Heart left ventricle (tissue), 16 donors: Measurements from ENCODE around the gene SUGP2. TPM values are rescaled to one million over a fixed set of nuclear protein-coding genes. Genes with fewer than 3 reads are reported as not detected.
A peak's percentile ranks its signal among the peaks of the same experiment; 100 is the strongest.

Source experiments
- ATAC-seq, 4 donors: fragments of 200-7000 bp; cut with Tn5 transposase; one replicate each; pipeline ENCODE4 v1.9.1; 2020 to 2022; ENCODE audit warnings: moderate library complexity in 4 of 4, mild to moderate bottlenecking in 3 of 4, moderate number of reproducible peaks in 1 of 4
- DNase-seq, 5 donors: peaks; one replicate each; pipeline ENCODE4 v3.0.0-alpha.2; 2020
- H3K27ac ChIP-seq, 12 donors: fragments of 200-600 bp; sonication (generic) in 4 of 12; one replicate each; pipeline versions ENCODE4 v1.5.0 to v1.8.0; 2016 to 2022; ENCODE audit warnings: mild to moderate bottlenecking in 2 of 12
- H3K27me3 ChIP-seq, 9 donors: fragments of 200-600 bp; sonication (generic) in 2 of 9; one replicate each; pipeline versions ENCODE4 v1.5.1 to v1.8.0; 2016 to 2022; ENCODE audit warnings: mild to moderate bottlenecking in 3 of 9
- H3K36me3 ChIP-seq, 9 donors: fragments of 200-600 bp; sonication (generic) in 2 of 9; one replicate each; pipeline versions ENCODE4 v1.5.0 to v1.8.0; 2018 to 2022; ENCODE audit warnings: mild to moderate bottlenecking in 2 of 9
- H3K4me1 ChIP-seq, 12 donors: fragments of 200-600 bp; sonication (generic) in 4 of 12; one replicate each; pipeline versions ENCODE4 v1.5.0 to v1.8.0; 2016 to 2022; ENCODE audit warnings: mild to moderate bottlenecking in 3 of 12
- H3K4me3 ChIP-seq, 12 donors: fragments of 200-600 bp; sonication (generic) in 4 of 12; one replicate each; pipeline versions ENCODE4 v1.5.0 to v1.8.0; 2017 to 2022; ENCODE audit warnings: mild to moderate bottlenecking in 9 of 12, moderate library complexity in 4 of 12
- H3K9me3 ChIP-seq, 12 donors: fragments of 200-600 bp; sonication (generic) in 4 of 12; one replicate each; pipeline versions ENCODE4 v1.5.0 to v1.8.0; 2016 to 2022; ENCODE audit warnings: mild to moderate bottlenecking in 1 of 12
- POLR2A ChIP-seq, 2 donors: fragments of 450-650 bp; IDR thresholded peaks; one replicate each; pipeline ENCODE4 v1.6.1; 2017; ENCODE audit warnings: antibody characterized with exemption in 2 of 2, mild to moderate bottlenecking in 2 of 2, moderate library complexity in 2 of 2
- WGBS, 4 donors: extraction: QIAGEN DNeasy Blood & Tissue Kit in 2 of 4; methylation state at CpG; one replicate each; pipeline versions ENCODE4 v1.1.5 to v1.1.7; 2013 to 2018; 5-methylcytosine and 5-hydroxymethylcytosine counted together
- intact Hi-C, 10 donors: fragments of 100-400 bp; cut with DNase I; formaldehyde crosslinking; loops; one replicate each; pipeline versions ENCODE4 v1.11.1 to v1.14.2; 2022
- polyA plus RNA-seq, 2 donors: library from polyadenylated mRNA; stranded (reverse); fragments of 200-250 nt; gene quantifications; one replicate each; pipeline ENCODE4 v1.2.3, GENCODE V29; 2013
- total RNA-seq, 9 donors: library from RNA; depleted of rRNA in 2 of 9; stranded (reverse); fragments of >200 nt in 2 of 9; fragmentation: NEBNext Ultra II Directional in 3 of 9; extraction: Animal tissue kit (Norgen Biotek cat#: 25700) in 3 of 9; gene quantifications; one replicate each; pipeline versions ENCODE4 v1.1.0 to v1.2.4, GENCODE V29; 2016 to 2023
- TF ChIP-seq, protein P1 (sequence below), 12 donors: fragments of 200-600 bp; sonication (generic) in 4 of 12; IDR thresholded peaks; one replicate each; pipeline versions ENCODE4 v1.5.0 to v1.8.0; 2018 to 2022; ENCODE audit warnings: antibody characterized with exemption in 12 of 12, mild to moderate bottlenecking in 5 of 12
- donor health status: ischemic (EF 13 %, LVEDD 7.1; RV severe dilation, severe dysfunction).
- donor health status: healthy with polysubstance abuse.
- donor health status: DM: no; HTN: yes; CAD: no.
- donor health status: DM: no; HTN: no; CAD: no.
- donor health status: ischemic (EF 25% LVEDD 6.9; RV normal size, moderate dysfunction).
- donor health status: ischemic (EF 25% LVEDD 5.7; RV mildly dilated, moderate dysfunction).
- donor health status: healthy.
- donor health status: DM: yes; HTN: yes; CAD: no.
- donor health status: ischemic (EF 35%, LVEDD 5.7; RV mildly dilated, moderate dysfunction).
- donor health status: nonischemic (EF 11% LVEDD 7.7; RV severe dilation, severe dysfunction).
- donor health status: DM: yes; HTN: yes; CAD: no.
- donor health status: PGD.
- donor health status: ischemic (EF 29% LVEDD 5.4; RV normal size, mild dysfunction).
- donor health status: nonischemic (EF 23%, LVEDD 6.1; RV moderate dilation, normal function).

Gene SUGP2
- total and polyA plus RNA-seq, 11 donors, result 36.1 to 76.5 (median 56.6) TPM

DNA sequence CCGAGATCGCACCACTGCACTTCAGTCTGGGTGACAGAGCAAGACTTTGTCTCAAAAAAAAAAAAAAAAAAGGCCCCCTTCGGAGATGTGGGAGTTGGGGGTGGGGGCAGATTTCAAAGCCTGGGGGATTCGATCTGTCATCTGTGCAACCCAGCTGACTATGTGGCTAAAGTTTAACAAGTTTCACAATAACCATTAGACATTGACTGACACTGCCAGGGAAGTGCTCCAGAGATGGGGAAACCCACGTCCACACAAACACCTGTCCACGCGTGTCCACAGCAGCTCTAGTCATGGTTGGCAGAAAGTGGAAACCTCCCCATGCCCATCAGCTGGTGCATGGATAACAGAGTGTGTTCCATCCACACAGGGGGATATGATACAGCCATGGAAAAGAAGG, 54.7 kb downstream of the SUGP2 start:
- Histone ChIP-seq H3K27ac (no peak overlapping the region), H3K4me1 (no peaks in the 10 kb centered on the region), H3K36me3 (no peaks in the 10 kb centered on the region), H3K9me3 (no peaks in the 10 kb centered on the region), H3K27me3 (peaks cover 0 to 8% (median 0%) of the 10 kb centered on the region in 9 donors), H3K4me3 (no peak overlapping the region)
- ATAC-seq, result no peak
- no peak for DNase-seq
- 71 to 80% (median 76%) methylated on average over 7 of the region's 7 CpGs for WGBS, 4 donors
- intact Hi-C loops, result no loop called here
- TF ChIP-seq POLR2A (IDR thresholded peaks at IDR 0.05), result no peak
- TF ChIP-seq, protein P1, sequence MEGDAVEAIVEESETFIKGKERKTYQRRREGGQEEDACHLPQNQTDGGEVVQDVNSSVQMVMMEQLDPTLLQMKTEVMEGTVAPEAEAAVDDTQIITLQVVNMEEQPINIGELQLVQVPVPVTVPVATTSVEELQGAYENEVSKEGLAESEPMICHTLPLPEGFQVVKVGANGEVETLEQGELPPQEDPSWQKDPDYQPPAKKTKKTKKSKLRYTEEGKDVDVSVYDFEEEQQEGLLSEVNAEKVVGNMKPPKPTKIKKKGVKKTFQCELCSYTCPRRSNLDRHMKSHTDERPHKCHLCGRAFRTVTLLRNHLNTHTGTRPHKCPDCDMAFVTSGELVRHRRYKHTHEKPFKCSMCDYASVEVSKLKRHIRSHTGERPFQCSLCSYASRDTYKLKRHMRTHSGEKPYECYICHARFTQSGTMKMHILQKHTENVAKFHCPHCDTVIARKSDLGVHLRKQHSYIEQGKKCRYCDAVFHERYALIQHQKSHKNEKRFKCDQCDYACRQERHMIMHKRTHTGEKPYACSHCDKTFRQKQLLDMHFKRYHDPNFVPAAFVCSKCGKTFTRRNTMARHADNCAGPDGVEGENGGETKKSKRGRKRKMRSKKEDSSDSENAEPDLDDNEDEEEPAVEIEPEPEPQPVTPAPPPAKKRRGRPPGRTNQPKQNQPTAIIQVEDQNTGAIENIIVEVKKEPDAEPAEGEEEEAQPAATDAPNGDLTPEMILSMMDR (IDR thresholded peaks at IDR 0.05), result no peak

DNA sequence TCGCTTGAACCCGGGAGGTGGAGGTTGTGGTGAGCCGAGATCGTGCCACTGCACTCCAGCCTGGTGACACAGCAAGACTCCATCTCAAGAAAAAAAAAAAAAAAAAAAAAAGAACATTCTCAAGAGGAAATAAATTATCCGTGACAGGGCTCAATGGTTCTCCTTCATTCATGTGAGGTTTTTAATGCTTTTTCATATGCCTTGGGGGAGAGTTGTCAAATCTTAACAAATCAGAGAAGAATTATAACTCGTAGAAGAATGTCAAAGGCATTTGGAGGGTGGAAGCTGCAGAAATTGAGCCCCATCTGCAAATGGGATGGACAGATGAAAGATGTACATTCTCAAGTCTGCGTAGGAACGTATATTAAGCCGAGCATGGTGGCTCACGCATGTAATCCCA, 57.4 kb downstream of the SUGP2 start:
- 85 to 92% (median 86%) methylated on average over 10 of the region's 10 CpGs for WGBS, 4 donors
- no peak overlapping the region for H3K27ac ChIP-seq
- no peaks in the 10 kb centered on the region for H3K9me3 ChIP-seq
- no peak overlapping the region for H3K4me3 ChIP-seq
- intact Hi-C loops, result no loop called here
- H3K36me3 ChIP-seq, result no peaks in the 10 kb centered on the region
- DNase-seq, result no peak
- peaks cover 0 to 20% (median 10%) of the 10 kb centered on the region in 12 donors for H3K4me1 ChIP-seq
- ATAC-seq, result no peak
- no peaks in the 10 kb centered on the region for H3K27me3 ChIP-seq
- TF ChIP-seq POLR2A (IDR thresholded peaks at IDR 0.05), result no peak
- TF ChIP-seq, protein P1 (IDR thresholded peaks at IDR 0.05), result no peak

DNA sequence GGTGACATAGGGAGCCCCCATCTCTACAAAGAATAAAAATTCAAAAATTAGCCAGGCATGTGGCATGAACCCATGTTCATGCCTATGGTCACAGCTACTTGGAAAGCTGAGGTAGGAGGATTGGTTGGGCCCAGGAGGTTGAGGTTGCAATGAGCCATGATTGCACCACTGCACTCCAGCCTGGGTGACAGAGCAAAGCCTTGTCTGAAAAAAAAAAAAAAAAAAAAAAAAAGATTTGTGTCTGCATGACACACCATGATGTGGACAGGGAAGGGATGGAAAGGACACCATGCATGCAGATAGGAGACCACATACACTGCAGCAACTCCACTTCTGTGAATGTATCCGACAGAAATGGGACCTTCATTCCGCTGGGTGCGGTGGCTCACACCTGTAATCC, 58.3 kb downstream of the SUGP2 start:
- no peak overlapping the region for H3K4me3 ChIP-seq
- H3K27ac ChIP-seq, result no peak overlapping the region
- H3K36me3 ChIP-seq, result no peaks in the 10 kb centered on the region
- H3K4me1 ChIP-seq, result peaks cover 0 to 28% (median 10%) of the 10 kb centered on the region in 12 donors
- WGBS, 4 donors, result 90 to 96% (median 95%) methylated on average over 3 of the region's 3 CpGs
- intact Hi-C loops, result no loop called here
- no peak for DNase-seq
- TF ChIP-seq, protein P1 (IDR thresholded peaks at IDR 0.05), result no peak
- TF ChIP-seq POLR2A (IDR thresholded peaks at IDR 0.05), result no peak
- no peak for ATAC-seq
- H3K9me3 ChIP-seq, result no peaks in the 10 kb centered on the region
- no peaks in the 10 kb centered on the region for H3K27me3 ChIP-seq

DNA sequence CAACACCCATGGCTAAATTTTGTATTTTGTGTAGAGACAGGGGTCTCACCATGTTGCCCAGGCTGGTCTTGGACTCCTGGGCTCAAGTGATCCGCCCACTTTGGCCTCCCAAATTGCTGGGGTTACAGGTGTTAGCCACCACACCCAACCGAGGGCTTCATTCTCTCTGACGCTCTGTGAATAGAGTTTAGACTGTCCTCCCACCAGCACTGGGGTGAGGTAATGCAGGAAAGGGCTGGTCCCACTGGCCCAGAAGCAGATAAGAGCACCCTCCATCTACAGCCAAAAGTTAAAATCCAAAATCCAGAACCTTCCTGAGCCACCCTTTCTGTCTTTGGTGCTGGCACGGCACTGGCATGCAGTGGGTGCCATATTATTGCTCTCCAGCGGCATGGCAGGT, 60.5 kb downstream of the SUGP2 start:
- 55 to 75% (median 59%) methylated on average over 2 to 5 of the region's 5 CpGs for WGBS, 4 donors
- peaks cover 0 to 50% (median 11%) of the 10 kb centered on the region in 12 donors for H3K4me1 ChIP-seq
- H3K27me3 ChIP-seq, result no peaks in the 10 kb centered on the region
- no peaks in the 10 kb centered on the region for H3K9me3 ChIP-seq
- peak in 2 of 4 donors; percentile 42 to 62 for ATAC-seq
- no peaks in the 10 kb centered on the region for H3K36me3 ChIP-seq
- no peak for DNase-seq
- peak overlapping the region in 7 of 12 donors; percentile 6 to 75 (median 30) for H3K27ac ChIP-seq
- TF ChIP-seq, protein P1 (IDR thresholded peaks at IDR 0.05), result no peak
- no peak for TF ChIP-seq POLR2A (IDR thresholded peaks at IDR 0.05)
- H3K4me3 ChIP-seq, result no peak overlapping the region
- intact Hi-C loops, result no loop called here
